A673 (cell line): ENCODE data around the gene TMEM81. TPM values are rescaled to one million over a fixed set of nuclear protein-coding genes. Genes with fewer than 3 reads are reported as not detected.

Source experiments
- BruUV-seq: library from RNA; stranded (reverse); fragments of 400-500 nt; replicated peaks from 2 replicates; lab custom pipeline; 2021; lab: Mats Ljungman, UMichigan
- CTCF ChIA-PET: fragments of 300-600 bp; sonication (Branson Sonifier 250); formaldehyde crosslinking; loops from one replicate; lab custom pipeline; 2022; ENCODE audit warnings: antibody characterized with exemption; lab: Charles Lee
- POLR2A ChIA-PET: fragments of 300-600 bp; sonication (Branson Sonifier 250); formaldehyde crosslinking; loops from one replicate; lab custom pipeline; 2022; ENCODE audit warnings: antibody characterized with exemption; ENCODE audit not compliant: low non-redundant PET; lab: Charles Lee
- DNase-seq: peaks from one replicate; pipeline ENCODE4 v3.0.0-alpha.2; 2015; ENCODE audit warnings: low spot score
- H3K27ac ChIP-seq: fragments of 200-600 bp; sonication (generic); 2 replicates; pipeline ENCODE4 v1.5.1; 2016; ENCODE audit warnings: mixed run types, low read depth, mild to moderate bottlenecking, mixed read lengths, antibody characterized with exemption, low read length; ENCODE audit not compliant: poor library complexity, severe bottlenecking
- H3K27me3 ChIP-seq: fragments of 200-600 bp; sonication (generic); replicated peaks from 2 replicates; pipeline ENCODE4 v1.6.1; 2017; ENCODE audit warnings: mixed run types, low read depth, mild to moderate bottlenecking, mixed read lengths, antibody characterized with exemption, low read length; ENCODE audit not compliant: insufficient read depth, poor library complexity
- H3K36me3 ChIP-seq: fragments of 200-600 bp; sonication (generic); 2 replicates; pipeline ENCODE4 v1.6.1; 2016; ENCODE audit warnings: mixed run types, mild to moderate bottlenecking, mixed read lengths, antibody characterized with exemption, low read length; ENCODE audit not compliant: insufficient read depth, poor library complexity, severe bottlenecking
- H3K4me1 ChIP-seq: fragments of 200-600 bp; sonication (generic); 2 replicates; pipeline ENCODE4 v1.6.1; 2017; ENCODE audit warnings: mixed run types, mild to moderate bottlenecking, mixed read lengths, antibody characterized with exemption, low read length; ENCODE audit not compliant: insufficient read depth, poor library complexity, severe bottlenecking
- H3K4me3 ChIP-seq: fragments of 200-600 bp; sonication (generic); 2 replicates; pipeline ENCODE4 v1.5.1; 2016; ENCODE audit warnings: low read depth, mixed run types, mild to moderate bottlenecking, mixed read lengths, low read length; ENCODE audit not compliant: poor library complexity, severe bottlenecking
- H3K9me3 ChIP-seq: fragments of 200-600 bp; sonication (generic); 2 replicates; pipeline ENCODE4 v1.6.1; 2016; ENCODE audit warnings: mixed run types, low read depth, mild to moderate bottlenecking, mixed read lengths, antibody characterized with exemption, low read length; ENCODE audit not compliant: poor library complexity, severe bottlenecking
- CTCF ChIP-seq: fragments of 300-800, 200-600 bp; sonication (generic); conservative IDR thresholded peaks from 2 replicates; pipeline ENCODE4 v1.5.1; 2017; ENCODE audit warnings: low read depth, mild to moderate bottlenecking, antibody characterized with exemption, low read length, moderate library complexity, mixed read lengths
- EZH2 ChIP-seq: fragments of 200-600 bp; sonication (generic); IDR thresholded peaks from 2 replicates; pipeline ENCODE4 v1.6.1; 2017; ENCODE audit warnings: borderline replicate concordance, low read depth, mild to moderate bottlenecking, mixed read lengths, antibody characterized with exemption, low read length; ENCODE audit not compliant: poor library complexity, severe bottlenecking
- intact Hi-C: fragments of 100-400 bp; cut with micrococcal nuclease; formaldehyde crosslinking; loops from one replicate; pipeline ENCODE4 v1.10.0; 2022; ENCODE audit not compliant: unreplicated experiment
- total RNA-seq: library from RNA; stranded (reverse); gene quantifications from 2 replicates; pipeline ENCODE4 v1.2.3, GENCODE V29; 2021

TMEM81 gene
- total RNA-seq, 1 experiment from 2014 or later, result 5.4 TPM

- POLR2A ChIA-PET, result no interaction called here
- Histone ChIP-seq H3K27me3 (peaks cover 35% of the 10 kb centered on the region), H3K4me1 (no peaks in the 10 kb centered on the region)
Observed at GRCh38 chr1:205048382-205048781, 35.9 kb downstream of the TMEM81 start.

GRCh38 chr1:205047764-205048231 lies 36.5 kb downstream of the TMEM81 start:
- no peak overlapping the region for H3K4me3 ChIP-seq
- BruUV-seq, result no TSS peak
- TF ChIP-seq EZH2 (no peak), CTCF (no peak)
- no peaks in the 10 kb centered on the region for H3K36me3 ChIP-seq
- ChIA-PET CTCF (no interaction called here), POLR2A (no interaction called here)
- H3K27ac ChIP-seq, result no peak overlapping the region
- no peaks in the 10 kb centered on the region for H3K9me3 ChIP-seq
- intact Hi-C loops, result no loop called here
- H3K4me1 ChIP-seq, result no peaks in the 10 kb centered on the region
- peaks cover 39% of the 10 kb centered on the region for H3K27me3 ChIP-seq
- DNase-seq, result no peak

More at GRCh38 chr1:205048382-205048781, 35.9 kb downstream of the TMEM81 start:
- Histone ChIP-seq H3K9me3 (no peaks in the 10 kb centered on the region), H3K4me3 (no peak overlapping the region), H3K36me3 (no peaks in the 10 kb centered on the region), H3K27ac (no peak overlapping the region)
- CTCF ChIA-PET, result no interaction called here
- intact Hi-C loops, result no loop called here
- no TSS peak for BruUV-seq
- no peak for DNase-seq
- TF ChIP-seq EZH2, result no peak
- TF ChIP-seq CTCF, result no peak

DNA sequence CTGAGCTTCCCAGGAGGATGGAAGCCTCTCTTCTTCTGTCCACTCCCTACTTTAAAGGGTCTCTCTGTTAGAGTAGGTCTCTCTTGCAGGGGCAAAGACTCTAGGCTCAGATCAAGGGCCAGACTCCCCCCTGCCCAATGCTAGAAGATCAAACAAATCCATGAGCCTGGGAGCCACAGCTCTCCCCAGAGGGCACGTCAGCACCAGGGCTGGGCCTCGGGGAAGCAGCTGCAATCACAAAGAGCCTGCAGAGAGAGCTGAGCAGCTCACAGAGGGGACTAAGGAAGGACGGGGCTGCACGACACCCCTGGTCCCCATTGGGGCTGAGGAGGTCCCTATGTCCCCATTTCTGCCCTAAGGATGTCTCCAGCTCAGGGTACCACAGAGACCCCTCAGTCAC lies 37.4 kb downstream of the TMEM81 start:
- CTCF ChIA-PET, result no interaction called here
- POLR2A ChIA-PET, result no interaction called here
- intact Hi-C loops, result no loop called here

More for the DNA sequence above, 37.4 kb downstream of the TMEM81 start:
- no TSS peak for BruUV-seq
- H3K4me3 ChIP-seq, result no peak overlapping the region
- no peak for DNase-seq
- no peaks in the 10 kb centered on the region for H3K36me3 ChIP-seq
- no peak overlapping the region for H3K27ac ChIP-seq
- H3K27me3 ChIP-seq, result peaks cover 48% of the 10 kb centered on the region
- TF ChIP-seq CTCF (no peak), EZH2 (no peak)
- no peaks in the 10 kb centered on the region for H3K4me1 ChIP-seq
- no peaks in the 10 kb centered on the region for H3K9me3 ChIP-seq
